ENCODE measurements around the gene SEC22C. TPM values are rescaled to one million over a fixed set of nuclear protein-coding genes. Genes with fewer than 3 reads are reported as not detected.

The SEC22C gene
- polyA plus RNA-seq, 1 of the 3 experiments (the other 2 are of a cell fraction), result 28.5 TPM

GRCh38 chr3:42498034-42498433 lies 83.7 kb downstream of the SEC22C start:
- Histone ChIP-seq H4K20me1 (ENCODE audit: insufficient read depth) (no peaks in the 10 kb centered on the region), H3K4me1 (ENCODE audit: control insufficient read depth in 1 of 2, insufficient read depth in 2 of 2, low read depth in 1 of 2, low read length in 1 of 2) (peaks cover 0 to 18% of the 10 kb centered on the region in 2 experiments; a peak in 1 of 4 replicates), H3K9me2 (no peaks in the 10 kb centered on the region), H2AFZ (ENCODE audit: low read depth) (no peak overlapping the region), H3K27ac (ENCODE audit: low read depth in 2 of 2, low read length in 1 of 2) (no peak overlapping the region), H3K27me3 (ENCODE audit: insufficient read depth) (peaks cover 38% of the 10 kb centered on the region), H3K9me3 (no peaks in the 10 kb centered on the region), H3K4me2 (no peak overlapping the region), H3K4me3 (ENCODE audit: low read depth in 2 of 2, low read length in 1 of 2) (no peak overlapping the region), H3K9ac (no peak overlapping the region), H3K36me3 (replicated peaks in 1 of 2; ENCODE audit: control insufficient read depth in 1 of 2, insufficient read depth in 2 of 2, low read length in 1 of 2) (no peaks in the 10 kb centered on the region), H3K79me2 (ENCODE audit: insufficient read depth) (no peaks in the 10 kb centered on the region), H3F3A (replicated peaks; ENCODE audit: insufficient read depth) (no peaks in the 10 kb centered on the region)
- no peak for DNase-seq
- 15% methylated on average over 1 of the region's 1 CpG for WGBS (ENCODE audit: low lambda C conversion rate)
- ChIA-PET POLR2A (no interaction called here), CTCF (interaction anchor here (1.2 to 1.8 kb wide), 2 partner anchors 38 to 50 kb away, joined by 3 to 4 read pairs; no protein-coding TSS in a partner anchor)
- TF ChIP-seq POLR2AphosphoS5 (IDR thresholded peaks at IDR 0.05; ENCODE audit: low read depth, low read length) (no peak), ELF1 (IDR thresholded peaks at IDR 0.05) (no peak), SIN3A (IDR thresholded peaks at IDR 0.05; ENCODE audit: borderline replicate concordance, low read depth, low read length) (no peak), YY1 (IDR thresholded peaks at IDR 0.05; ENCODE audit: low read depth) (no peak), RAD21 (IDR thresholded peaks at IDR 0.05; ENCODE audit: low read length) (no peak), FOXJ3 (CRISPR knock-in tag; IDR thresholded peaks at IDR 0.05) (no peak), GATA2 (CRISPR knock-in tag; IDR thresholded peaks at IDR 0.05) (no peak), TEAD4 (IDR thresholded peaks at IDR 0.05; ENCODE audit: borderline replicate concordance, insufficient read depth) (no peak), JUND (IDR thresholded peaks at IDR 0.05) (no peak), NRF1 (IDR thresholded peaks at IDR 0.05; ENCODE audit: low read depth, low read length) (no peak), ZBTB33 (IDR thresholded peaks at IDR 0.05; ENCODE audit: borderline replicate concordance, low read depth) (no peak), USF1 (IDR thresholded peaks at IDR 0.05; ENCODE audit: borderline replicate concordance, low read depth) (no peak), RXRA (IDR thresholded peaks at IDR 0.05; ENCODE audit: borderline replicate concordance, low read depth) (no peak), FOXM1 (IDR thresholded peaks at IDR 0.05; ENCODE audit: low read depth) (no peak)
- TF ChIP-seq, protein P1, sequence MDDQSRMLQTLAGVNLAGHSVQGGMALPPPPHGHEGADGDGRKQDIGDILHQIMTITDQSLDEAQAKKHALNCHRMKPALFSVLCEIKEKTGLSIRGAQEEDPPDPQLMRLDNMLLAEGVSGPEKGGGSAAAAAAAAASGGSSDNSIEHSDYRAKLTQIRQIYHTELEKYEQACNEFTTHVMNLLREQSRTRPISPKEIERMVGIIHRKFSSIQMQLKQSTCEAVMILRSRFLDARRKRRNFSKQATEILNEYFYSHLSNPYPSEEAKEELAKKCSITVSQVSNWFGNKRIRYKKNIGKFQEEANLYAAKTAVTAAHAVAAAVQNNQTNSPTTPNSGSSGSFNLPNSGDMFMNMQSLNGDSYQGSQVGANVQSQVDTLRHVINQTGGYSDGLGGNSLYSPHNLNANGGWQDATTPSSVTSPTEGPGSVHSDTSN (IDR thresholded peaks at IDR 0.05), result no peak
- TF ChIP-seq, protein P2, sequence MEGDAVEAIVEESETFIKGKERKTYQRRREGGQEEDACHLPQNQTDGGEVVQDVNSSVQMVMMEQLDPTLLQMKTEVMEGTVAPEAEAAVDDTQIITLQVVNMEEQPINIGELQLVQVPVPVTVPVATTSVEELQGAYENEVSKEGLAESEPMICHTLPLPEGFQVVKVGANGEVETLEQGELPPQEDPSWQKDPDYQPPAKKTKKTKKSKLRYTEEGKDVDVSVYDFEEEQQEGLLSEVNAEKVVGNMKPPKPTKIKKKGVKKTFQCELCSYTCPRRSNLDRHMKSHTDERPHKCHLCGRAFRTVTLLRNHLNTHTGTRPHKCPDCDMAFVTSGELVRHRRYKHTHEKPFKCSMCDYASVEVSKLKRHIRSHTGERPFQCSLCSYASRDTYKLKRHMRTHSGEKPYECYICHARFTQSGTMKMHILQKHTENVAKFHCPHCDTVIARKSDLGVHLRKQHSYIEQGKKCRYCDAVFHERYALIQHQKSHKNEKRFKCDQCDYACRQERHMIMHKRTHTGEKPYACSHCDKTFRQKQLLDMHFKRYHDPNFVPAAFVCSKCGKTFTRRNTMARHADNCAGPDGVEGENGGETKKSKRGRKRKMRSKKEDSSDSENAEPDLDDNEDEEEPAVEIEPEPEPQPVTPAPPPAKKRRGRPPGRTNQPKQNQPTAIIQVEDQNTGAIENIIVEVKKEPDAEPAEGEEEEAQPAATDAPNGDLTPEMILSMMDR (IDR thresholded peaks at IDR 0.05), result no peak
- TF ChIP-seq, protein P3, sequence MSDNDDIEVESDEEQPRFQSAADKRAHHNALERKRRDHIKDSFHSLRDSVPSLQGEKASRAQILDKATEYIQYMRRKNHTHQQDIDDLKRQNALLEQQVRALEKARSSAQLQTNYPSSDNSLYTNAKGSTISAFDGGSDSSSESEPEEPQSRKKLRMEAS (IDR thresholded peaks at IDR 0.05; ENCODE audit: low read depth), result no peak

Other genes starting within 250 kb of the SEC22C start
- not detected in 2 replicates for gene LYZL4, start 171.4 kb downstream of the SEC22C start, polyA plus RNA-seq (2012; rRNA removed)
- not detected in 2 replicates for gene VIPR1, start 79.3 kb downstream of the SEC22C start, polyA plus RNA-seq (2012; rRNA removed)
- 24.1 and 31.8 TPM in 2 replicates for gene SS18L2, start 8.9 kb upstream of the SEC22C start, polyA plus RNA-seq (2012; rRNA removed)
- 19.2 and 26.9 TPM in 2 replicates for gene NKTR, start 18.7 kb upstream of the SEC22C start, polyA plus RNA-seq (2012; rRNA removed)
- 9.9 and 13.0 TPM in 2 replicates for gene ZBTB47, start 71.7 kb upstream of the SEC22C start, polyA plus RNA-seq (2012; rRNA removed)
- not detected in 2 replicates for gene KLHL40, start 103.6 kb upstream of the SEC22C start, polyA plus RNA-seq (2012; rRNA removed)
- gene HHATL, start 120.8 kb upstream of the SEC22C start, polyA plus RNA-seq (2012; rRNA removed), result not detected in 2 replicates
- gene CCDC13, start 191.3 kb upstream of the SEC22C start, polyA plus RNA-seq (2012; rRNA removed), result 0.66 and 1.3 TPM in 2 replicates
- 72.1 and 112 TPM in 2 replicates for gene HIGD1A, start 222.5 kb upstream of the SEC22C start, polyA plus RNA-seq (2012; rRNA removed)
- gene ACKR2, start 227.5 kb upstream of the SEC22C start, polyA plus RNA-seq (2012; rRNA removed), result 0.10 and 0.11 TPM in 2 replicates

Measured in SK-N-SH (cell line).